NCI-H2171 (cell line): ENCODE results near the gene FAM241A.
"Not testable (repeated sequence)": the region's sequence is repeated elsewhere in the genome, so short reads cannot be mapped to it uniquely, and the experiment has no call there.

ENCODE experiments used
- DNase-seq: peaks from one replicate; lab custom pipeline; 2025; lab: John Stamatoyannopoulos, UW

Gene FAM241A

GRCh38 chr4:112173593-112174558, 28.6 kb downstream of the FAM241A start:
- no peak for DNase-seq

- no peak for DNase-seq
Observed at GRCh38 chr4:112175840-112176239, 30.6 kb downstream of the FAM241A start.

GRCh38 chr4:112176596-112176995, 31.3 kb downstream of the FAM241A start:
- DNase-seq = no peak

GRCh38 chr4:112178741-112179140, 33.5 kb downstream of the FAM241A start:
- DNase-seq = not testable (repeated sequence)

DNA sequence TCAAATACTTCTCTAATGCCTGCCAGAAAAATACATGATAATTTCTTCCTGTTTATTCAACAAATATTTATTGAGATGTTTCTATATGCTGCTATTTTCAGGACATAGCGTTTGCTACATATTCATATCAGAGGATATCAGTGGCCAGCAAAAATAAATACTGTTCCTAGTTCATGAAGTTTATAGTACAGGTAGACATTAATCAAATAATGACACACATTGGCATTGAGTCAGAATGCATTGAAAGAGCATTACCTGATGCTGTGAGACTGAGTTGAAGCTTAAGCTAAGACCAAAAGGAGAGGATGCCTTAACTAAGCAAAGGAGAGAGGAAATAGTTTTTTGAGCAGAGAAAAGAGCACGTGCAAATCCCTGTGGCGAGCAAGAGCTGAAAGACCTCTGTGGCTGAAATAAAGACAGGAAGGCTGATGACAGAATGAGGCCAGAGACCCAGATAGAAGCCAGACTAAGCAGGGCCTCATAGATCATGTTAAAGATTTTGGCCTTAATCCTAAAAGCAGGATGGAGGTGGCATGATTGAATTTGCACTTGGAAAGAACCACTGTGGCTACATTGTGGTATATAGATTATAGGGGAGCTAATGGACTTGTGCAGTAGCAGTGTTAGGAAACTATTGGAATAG, 36.2 kb downstream of the FAM241A start:
- no peak for DNase-seq

- DNase-seq = no peak
Observed at GRCh38 chr4:112182604-112183003, 37.4 kb downstream of the FAM241A start.

DNA sequence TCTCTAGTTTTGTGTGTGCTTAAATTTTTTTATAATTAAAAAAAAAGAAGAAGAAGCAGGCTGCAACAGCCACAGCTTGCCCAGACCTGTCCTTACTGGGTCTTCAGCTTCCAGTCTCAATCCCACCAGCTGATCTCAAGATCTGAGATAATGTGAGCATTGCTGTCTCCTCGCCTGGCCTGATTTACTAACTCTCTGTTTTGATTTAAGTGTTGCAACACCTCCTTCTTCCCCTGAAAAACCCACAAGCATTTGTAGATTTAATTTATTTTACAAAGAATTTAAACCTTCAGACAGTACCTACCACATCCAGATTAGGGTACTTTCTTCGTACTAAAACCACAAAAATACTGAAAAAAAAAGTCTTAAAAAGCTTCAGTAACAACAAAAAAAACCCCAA, 38.0 kb downstream of the FAM241A start:
- no peak for DNase-seq

- DNase-seq = no peak
Observed at GRCh38 chr4:112184438-112184837, 39.2 kb downstream of the FAM241A start.

- DNase-seq = no peak
Observed at GRCh38 chr4:112185334-112185733, 40.1 kb downstream of the FAM241A start.

DNA sequence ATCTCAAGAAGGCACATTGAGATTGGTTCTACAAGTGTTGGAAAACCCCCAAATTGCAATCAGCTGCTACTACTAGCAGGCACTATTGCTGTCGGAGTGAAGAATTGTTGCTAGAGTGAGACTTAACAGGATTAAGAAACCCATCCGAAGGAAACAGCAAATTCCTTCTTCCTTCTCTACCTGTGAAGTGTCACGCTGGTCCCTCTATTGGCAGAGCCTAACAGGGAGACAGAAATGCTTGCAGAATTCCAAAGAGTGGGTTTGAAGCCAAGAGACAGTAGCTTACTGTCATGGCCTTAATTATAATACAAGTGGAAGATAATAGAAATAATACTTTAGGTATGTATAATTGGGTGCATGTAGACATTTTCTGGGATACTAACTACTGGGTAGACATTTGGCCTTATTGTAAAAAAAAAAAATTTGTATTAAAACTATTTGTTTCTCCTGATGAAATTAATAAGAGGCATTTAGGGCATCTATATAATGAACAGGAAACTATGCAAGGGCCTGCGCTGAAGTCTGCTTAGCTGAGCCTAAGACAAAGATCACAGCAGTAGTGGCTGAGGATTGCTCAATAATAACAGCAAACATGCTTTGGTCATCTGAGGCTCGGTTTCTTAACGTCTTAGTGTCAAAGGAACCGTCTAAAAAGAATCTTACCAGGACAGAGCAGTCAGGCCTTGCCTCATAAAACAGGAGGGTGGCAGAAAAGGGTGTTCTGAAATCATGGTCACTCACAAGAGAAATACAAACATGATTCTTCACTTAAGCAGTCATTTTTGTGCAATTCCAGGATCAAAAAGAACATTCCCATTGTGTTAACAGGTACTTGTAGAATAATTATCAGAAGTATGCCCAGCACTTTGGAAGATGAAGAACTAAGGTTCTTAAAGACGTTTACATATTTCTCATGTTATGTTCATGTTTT, 40.8 kb downstream of the FAM241A start:
- no peak for DNase-seq

- DNase-seq = no peak
Observed at GRCh38 chr4:112189754-112190153, 44.5 kb downstream of the FAM241A start.

DNA sequence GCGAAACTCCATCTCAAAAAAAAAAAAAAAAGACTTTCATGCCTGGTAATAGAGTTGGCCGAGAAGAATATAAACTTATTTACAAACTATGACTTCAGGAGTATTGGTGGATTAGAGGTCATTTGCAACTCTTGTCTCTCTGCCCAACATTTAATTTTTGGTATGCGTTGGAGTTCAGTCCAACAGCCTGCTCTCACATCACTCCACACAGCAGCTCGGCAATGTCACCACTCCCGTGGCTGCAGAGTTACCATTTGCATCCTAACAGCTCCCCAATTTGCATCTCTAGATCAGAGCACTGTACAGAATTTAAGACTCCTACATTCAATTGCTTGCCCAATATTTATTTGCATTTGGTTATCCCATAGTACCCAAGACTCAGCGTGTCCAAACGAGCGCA, 45.4 kb downstream of the FAM241A start:
- DNase-seq = no peak

- no peak for DNase-seq
Observed at GRCh38 chr4:112196461-112196860, 51.2 kb downstream of the FAM241A start.

DNA sequence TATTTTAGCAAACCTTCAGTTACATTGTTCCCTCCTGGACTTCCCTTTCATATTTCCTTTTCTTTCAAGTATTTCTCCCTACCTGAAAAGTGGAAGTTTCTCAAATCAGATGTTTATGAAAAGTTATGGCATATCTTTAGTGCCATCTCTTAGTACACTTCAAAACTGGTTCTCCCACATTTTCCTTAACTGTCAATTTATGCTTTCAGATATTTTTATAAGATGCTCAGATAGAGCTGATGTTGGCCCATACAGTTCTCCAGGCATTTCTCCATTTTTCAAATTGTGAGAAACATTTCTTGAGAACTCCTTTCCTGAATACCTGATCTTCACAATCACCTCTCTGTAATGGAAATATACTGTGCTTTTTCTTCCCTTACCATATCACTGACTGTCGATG, 53.8 kb downstream of the FAM241A start:
- no peak for DNase-seq

DNA sequence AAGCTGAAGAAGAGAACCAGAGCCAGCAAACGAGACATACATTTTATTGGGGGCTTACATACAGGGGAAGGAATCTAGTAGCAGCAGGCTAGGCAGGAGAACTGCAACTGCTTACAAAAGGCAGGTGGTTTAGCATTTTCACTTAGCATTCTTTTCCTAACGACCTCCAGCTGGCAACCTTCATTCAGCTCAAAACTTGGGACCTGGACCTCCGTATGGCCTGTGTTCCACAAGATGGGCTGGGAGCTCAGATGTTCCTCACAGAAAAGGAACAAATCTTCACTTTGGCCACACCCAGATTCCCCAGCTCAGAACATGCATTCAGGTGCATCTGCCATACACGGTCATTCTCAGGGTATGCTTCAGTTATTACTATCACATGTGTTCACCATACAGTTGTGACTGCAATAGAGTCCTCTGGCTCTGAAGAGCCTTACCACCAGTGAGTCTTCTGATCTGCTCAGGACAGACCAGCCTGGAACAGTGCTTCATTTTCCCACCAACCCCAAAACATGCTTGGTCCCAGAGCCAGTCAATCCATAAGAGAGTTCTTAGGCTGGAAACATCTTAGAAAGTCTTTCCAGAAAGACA, 56.8 kb downstream of the FAM241A start:
- DNase-seq = no peak

DNA sequence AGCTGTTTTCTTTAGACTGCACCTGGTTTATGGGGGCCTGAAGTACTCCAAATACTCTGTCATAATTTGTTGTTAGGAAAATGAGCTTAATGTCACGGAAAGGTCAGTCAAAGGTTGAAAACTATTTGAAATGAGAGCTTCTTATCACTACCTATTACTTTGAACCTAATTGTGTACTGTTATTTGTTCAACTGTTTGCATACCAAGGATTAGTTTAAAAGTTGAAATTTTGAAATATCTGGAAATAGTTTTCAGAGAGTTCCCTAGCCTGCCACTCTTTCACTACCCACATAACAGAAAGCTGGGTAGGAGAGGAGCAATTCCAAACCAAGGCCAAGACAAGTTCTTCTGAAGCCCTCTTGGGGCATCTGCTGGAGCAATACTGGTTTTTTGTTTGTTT, 58.3 kb downstream of the FAM241A start:
- DNase-seq = no peak

DNA sequence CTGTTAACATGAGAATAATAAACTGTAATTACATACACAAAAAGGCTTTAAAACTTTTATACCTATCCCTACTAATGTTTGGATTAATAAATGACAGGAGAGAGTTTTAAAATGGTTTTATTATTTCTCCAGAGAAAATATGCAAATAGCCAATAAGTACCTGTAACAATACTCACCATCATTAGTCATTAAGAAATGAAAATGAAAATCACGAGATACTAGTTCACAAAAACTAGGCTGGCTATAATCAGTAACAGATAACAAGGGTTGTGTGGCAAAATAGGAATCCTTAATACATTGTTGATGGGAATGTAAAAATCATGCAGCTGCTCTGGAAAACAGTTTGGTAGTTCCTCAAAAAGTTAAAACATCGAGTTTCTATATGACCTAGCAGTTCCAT, 61.2 kb downstream of the FAM241A start:
- DNase-seq = no peak

- not testable (repeated sequence) for DNase-seq
Observed at GRCh38 chr4:112208137-112209095, 63.2 kb downstream of the FAM241A start.

GRCh38 chr4:112210777-112211176, 65.5 kb downstream of the FAM241A start:
- DNase-seq = no peak

DNA sequence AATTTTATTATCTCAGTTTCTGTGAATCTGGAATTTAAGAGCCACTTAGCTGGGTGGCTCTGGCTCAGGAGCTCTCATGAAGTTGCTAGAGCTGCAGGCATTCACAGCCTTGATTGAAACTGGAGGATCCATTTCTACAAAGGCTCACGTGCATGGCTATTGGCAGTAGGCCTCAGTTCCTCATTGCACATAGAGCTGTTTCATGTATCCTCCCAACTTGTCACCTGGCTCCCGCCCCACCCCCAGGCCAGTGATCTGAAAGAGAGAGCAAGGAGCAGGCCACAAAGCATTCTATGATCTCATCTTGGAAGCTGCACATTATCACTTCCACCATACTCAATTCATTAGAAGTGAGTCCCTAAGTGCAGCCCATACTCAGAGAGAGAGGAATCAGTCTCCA, 67.8 kb downstream of the FAM241A start:
- DNase-seq = no peak

GRCh38 chr4:112213856-112214255, 68.6 kb downstream of the FAM241A start:
- no peak for DNase-seq
